CD14-positive monocyte (primary cell): ENCODE measurements around the gene VPS16. TPM values are rescaled to one million over a fixed set of nuclear protein-coding genes. Genes with fewer than 3 reads are reported as not detected.
A peak's percentile ranks its signal among the peaks of the same experiment; 100 is the strongest.

Experiments used
- DNase-seq, 3 donors: peaks; one replicate each; pipeline ENCODE4 v3.0.0-alpha.2; 2011 to 2022
- H2AFZ ChIP-seq: 2 replicates; pipeline ENCODE4 v1.6.0; 2012; ENCODE audit warnings: mild to moderate bottlenecking, low read depth, low read length, inconsistent platforms; ENCODE audit not compliant: insufficient read depth, poor library complexity, severe bottlenecking
- H3K27ac ChIP-seq, 2 donors: 1 replicate in 1 of 2; 2 replicates in 1 of 2; pipeline ENCODE4 v1.5.1; 2012 to 2013; ENCODE audit warnings: low read length in 2 of 2, control low read depth in 1 of 2, inconsistent platforms in 1 of 2, low read depth in 1 of 2, mild to moderate bottlenecking in 1 of 2
- H3K27me3 ChIP-seq, 2 donors: one replicate each; pipeline versions ENCODE4 v1.6.0 to v1.6.1; 2011 to 2013; ENCODE audit warnings: low read length in 2 of 2; ENCODE audit not compliant: control insufficient read depth in 2 of 2, insufficient read depth in 2 of 2
- H3K36me3 ChIP-seq, 2 donors: replicated peaks in 1 of 2; 1 replicate in 1 of 2; 2 replicates in 1 of 2; pipeline versions ENCODE4 v1.5.1 to v1.6.1; 2012 to 2013; ENCODE audit warnings: low read length in 2 of 2, control low read depth in 1 of 2, inconsistent platforms in 1 of 2, mild to moderate bottlenecking in 1 of 2; ENCODE audit not compliant: insufficient read depth in 2 of 2, control insufficient read depth in 1 of 2
- H3K4me1 ChIP-seq, 2 donors: 1 replicate in 1 of 2; 2 replicates in 1 of 2; pipeline versions ENCODE4 v1.5.1 to v1.6.1; 2012 to 2013; ENCODE audit warnings: low read length in 2 of 2, control low read depth in 1 of 2, inconsistent platforms in 1 of 2, mild to moderate bottlenecking in 1 of 2, moderate library complexity in 1 of 2; ENCODE audit not compliant: insufficient read depth in 2 of 2, control insufficient read depth in 1 of 2
- H3K4me2 ChIP-seq: replicated peaks from 2 replicates; pipeline ENCODE3; 2012; ENCODE audit warnings: low read length, moderate library complexity, mild to moderate bottlenecking; ENCODE audit not compliant: poor library complexity, severe bottlenecking; ENCODE audit errors: extremely low read depth
- H3K4me3 ChIP-seq, 3 experiments: fragments of 200-600 bp in 1 of 3; sonication (generic) in 1 of 3; replicated peaks in 1 of 3; 1 replicate in 2 of 3; 2 replicates in 1 of 3; pipeline ENCODE4 v1.5.1; 2011 to 2013; ENCODE audit warnings: low read length in 3 of 3, mild to moderate bottlenecking in 3 of 3, control low read depth in 2 of 3, low read depth in 2 of 3, inconsistent platforms in 1 of 3, moderate library complexity in 1 of 3
- H3K79me2 ChIP-seq: 2 replicates; pipeline ENCODE4 v1.6.0; 2012; ENCODE audit warnings: mild to moderate bottlenecking, control low read depth, inconsistent platforms, low read length, moderate library complexity; ENCODE audit not compliant: insufficient read depth
- H3K9ac ChIP-seq: 2 replicates; pipeline ENCODE4 v1.6.0; 2017; ENCODE audit warnings: low read length, mild to moderate bottlenecking; ENCODE audit not compliant: insufficient read depth, poor library complexity, severe bottlenecking
- H3K9me3 ChIP-seq, 2 donors: replicated peaks in 1 of 2; 1 replicate in 1 of 2; 2 replicates in 1 of 2; pipeline versions ENCODE4 v1.5.1 to v1.6.1; 2012 to 2013; ENCODE audit warnings: low read length in 2 of 2, control low read depth in 1 of 2; ENCODE audit not compliant: control insufficient read depth in 1 of 2, insufficient read depth in 1 of 2
- H4K20me1 ChIP-seq: 2 replicates; pipeline ENCODE4 v1.6.0; 2012; ENCODE audit warnings: mild to moderate bottlenecking, low read length, control low read depth, moderate library complexity; ENCODE audit not compliant: insufficient read depth
- H3K27ac Mint-ChIP-seq, 7 donors: one replicate each; pipeline ENCODE4 v1.8.0; 2020; ENCODE audit warnings: mild to moderate bottlenecking in 7 of 7, mixed read lengths in 7 of 7, moderate library complexity in 6 of 7, inconsistent platforms in 2 of 7
- H3K27me3 Mint-ChIP-seq, 3 donors: one replicate each; pipeline ENCODE4 v1.8.0; 2021 to 2022; ENCODE audit warnings: low read depth in 3 of 3, mild to moderate bottlenecking in 3 of 3, mixed read lengths in 3 of 3, moderate library complexity in 3 of 3, inconsistent platforms in 1 of 3
- H3K36me3 Mint-ChIP-seq, 2 donors: one replicate each; pipeline ENCODE4 v1.8.0; 2020; ENCODE audit warnings: mixed read lengths in 2 of 2, inconsistent platforms in 1 of 2, mild to moderate bottlenecking in 1 of 2
- H3K4me1 Mint-ChIP-seq: one replicate; pipeline ENCODE4 v1.8.0; 2020; ENCODE audit warnings: mild to moderate bottlenecking, mixed read lengths
- H3K4me3 Mint-ChIP-seq, 2 donors: one replicate each; pipeline ENCODE4 v1.8.0; 2020; ENCODE audit warnings: mild to moderate bottlenecking in 2 of 2, mixed read lengths in 2 of 2, moderate library complexity in 1 of 2
- H3K9me3 Mint-ChIP-seq, 7 donors: one replicate each; pipeline ENCODE4 v1.8.0; 2020 to 2022; ENCODE audit warnings: mixed read lengths in 7 of 7, mild to moderate bottlenecking in 6 of 7, moderate library complexity in 6 of 7, inconsistent platforms in 2 of 7
- WGBS: methylation state at CpG from one replicate; pipeline ENCODE4 v1.1.5; 2013; ENCODE audit warnings: missing lambda C conversion rate; ENCODE audit not compliant: insufficient coverage; 5-methylcytosine and 5-hydroxymethylcytosine counted together
- intact Hi-C, 2 donors: fragments of 100-400 bp; cut with micrococcal nuclease; formaldehyde crosslinking; loops; one replicate each; pipeline versions ENCODE4 v1.15.0 to v1.15.1; 2023
- polyA plus RNA-seq, 3 donors: library from polyadenylated mRNA; depleted of rRNA in 1 of 3; unstranded in 2 of 3; stranded (reverse) in 1 of 3; fragments of 300-500 nt in 2 of 3; fragments of >200 nt in 1 of 3; fragmentation: Illumina TruSeq in 2 of 3; gene quantifications; 1 replicate in 2 of 3; 2 replicates in 1 of 3; pipeline ENCODE4 v1.2.3, GENCODE V29; 2012 to 2021
- TF ChIP-seq, protein P1 (sequence below): fragments of 200-600 bp; IDR thresholded peaks from one replicate; pipeline ENCODE4 v1.8.0; 2022; ENCODE audit warnings: antibody characterized with exemption, mild to moderate bottlenecking

VPS16 gene
- polyA plus RNA-seq, 3 donors, result 33.3 to 87.0 (median 34.5) TPM

DNA sequence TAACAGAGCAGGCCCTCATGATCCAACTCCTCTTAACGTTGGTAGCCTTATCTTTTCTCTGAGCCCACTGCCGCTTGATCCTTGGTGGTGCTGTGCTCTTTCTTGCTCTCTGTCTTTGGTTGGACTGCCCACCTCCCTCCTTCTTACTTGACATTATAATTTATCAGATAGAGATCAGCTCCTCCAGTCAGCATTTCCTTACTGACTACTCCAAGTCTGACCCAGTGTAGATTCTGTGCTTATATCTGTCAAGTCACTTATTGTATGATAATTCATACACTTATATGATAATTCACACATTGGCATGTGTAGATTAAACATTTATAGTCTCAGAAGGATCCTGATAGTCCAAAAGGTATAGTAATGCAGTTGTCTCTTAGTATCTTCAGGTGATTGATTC is 50.8 kb downstream of the VPS16 start:
- Mint-ChIP-seq H3K27me3 (peaks cover 0 to 2% (median 0%) of the 10 kb centered on the region in 3 donors), H3K4me1 (peaks cover 26% of the 10 kb centered on the region), H3K9me3 (peaks cover 0 to 2% (median 0%) of the 10 kb centered on the region in 7 donors), H3K4me3 (no peak overlapping the region), H3K27ac (no peak overlapping the region), H3K36me3 (peaks cover 3 to 7% of the 10 kb centered on the region in 2 donors)
- WGBS, result 100% methylated on average over 2 of the region's 2 CpGs
- DNase-seq, result no peak
- H3K4me2 ChIP-seq, result no peak overlapping the region
- H3K79me2 ChIP-seq, result peaks cover 92% of the 10 kb centered on the region
- H3K9ac ChIP-seq, result no peak overlapping the region
- peaks cover 76% of the 10 kb centered on the region for H4K20me1 ChIP-seq
- H3K4me3 ChIP-seq, result no peak overlapping the region
- H3K9me3 ChIP-seq, result no peaks in the 10 kb centered on the region
- H2AFZ ChIP-seq, result no peak overlapping the region
- TF ChIP-seq, protein P1, sequence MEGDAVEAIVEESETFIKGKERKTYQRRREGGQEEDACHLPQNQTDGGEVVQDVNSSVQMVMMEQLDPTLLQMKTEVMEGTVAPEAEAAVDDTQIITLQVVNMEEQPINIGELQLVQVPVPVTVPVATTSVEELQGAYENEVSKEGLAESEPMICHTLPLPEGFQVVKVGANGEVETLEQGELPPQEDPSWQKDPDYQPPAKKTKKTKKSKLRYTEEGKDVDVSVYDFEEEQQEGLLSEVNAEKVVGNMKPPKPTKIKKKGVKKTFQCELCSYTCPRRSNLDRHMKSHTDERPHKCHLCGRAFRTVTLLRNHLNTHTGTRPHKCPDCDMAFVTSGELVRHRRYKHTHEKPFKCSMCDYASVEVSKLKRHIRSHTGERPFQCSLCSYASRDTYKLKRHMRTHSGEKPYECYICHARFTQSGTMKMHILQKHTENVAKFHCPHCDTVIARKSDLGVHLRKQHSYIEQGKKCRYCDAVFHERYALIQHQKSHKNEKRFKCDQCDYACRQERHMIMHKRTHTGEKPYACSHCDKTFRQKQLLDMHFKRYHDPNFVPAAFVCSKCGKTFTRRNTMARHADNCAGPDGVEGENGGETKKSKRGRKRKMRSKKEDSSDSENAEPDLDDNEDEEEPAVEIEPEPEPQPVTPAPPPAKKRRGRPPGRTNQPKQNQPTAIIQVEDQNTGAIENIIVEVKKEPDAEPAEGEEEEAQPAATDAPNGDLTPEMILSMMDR, result no peak
- H3K36me3 ChIP-seq, result peaks cover 0 to 9% of the 10 kb centered on the region in 2 donors
- no peaks in the 10 kb centered on the region for H3K27me3 ChIP-seq
- no peak overlapping the region for H3K27ac ChIP-seq
- H3K4me1 ChIP-seq, result no peaks in the 10 kb centered on the region
- intact Hi-C loops, result no loop called here

DNA sequence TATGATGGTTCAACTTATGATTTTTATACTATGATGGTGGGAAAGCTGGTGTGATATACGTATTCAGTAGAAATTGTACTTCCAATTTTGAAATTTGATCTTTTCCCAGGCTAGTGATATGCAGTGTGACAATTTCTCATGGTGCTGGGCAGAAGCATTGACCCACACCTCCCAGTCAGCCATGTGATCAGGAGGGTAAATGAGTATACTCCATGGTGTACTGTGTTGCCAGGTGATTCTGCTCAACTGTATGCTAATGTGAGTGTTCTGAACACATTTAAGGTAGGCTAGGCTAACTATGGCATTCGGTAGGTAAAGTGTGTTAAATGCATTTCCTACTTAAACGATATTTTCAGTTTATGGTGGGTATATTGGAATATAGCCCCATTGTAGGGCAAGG is 51.8 kb downstream of the VPS16 start:
- intact Hi-C loops, result no loop called here
- H3K27ac Mint-ChIP-seq, result peak overlapping the region in 1 of 7 donors; percentile 21

More for the DNA sequence above, 51.8 kb downstream of the VPS16 start:
- Histone ChIP-seq H3K27ac (no peak overlapping the region), H3K4me3 (no peak overlapping the region), H3K4me1 (no peaks in the 10 kb centered on the region), H3K4me2 (no peak overlapping the region), H4K20me1 (peaks cover 72% of the 10 kb centered on the region), H3K36me3 (peaks cover 0 to 9% of the 10 kb centered on the region in 2 donors), H3K9me3 (no peaks in the 10 kb centered on the region), H2AFZ (no peak overlapping the region), H3K9ac (no peak overlapping the region), H3K27me3 (no peaks in the 10 kb centered on the region), H3K79me2 (peaks cover 92% of the 10 kb centered on the region)
- peaks cover 0 to 2% (median 0%) of the 10 kb centered on the region in 3 donors for H3K27me3 Mint-ChIP-seq
- DNase-seq, result no peak
- peaks cover 0 to 2% (median 0%) of the 10 kb centered on the region in 7 donors for H3K9me3 Mint-ChIP-seq
- no CpG with 5 or more reads among the region's 3 CpGs for whole genome bisulfite sequencing
- peaks cover 26% of the 10 kb centered on the region for H3K4me1 Mint-ChIP-seq
- TF ChIP-seq, protein P1, result no peak
- no peak overlapping the region for H3K4me3 Mint-ChIP-seq
- peaks cover 5 to 7% of the 10 kb centered on the region in 2 donors for H3K36me3 Mint-ChIP-seq
